ENCODE measurements around the gene RPL29. TPM values are rescaled to one million over a fixed set of nuclear protein-coding genes. Genes with fewer than 3 reads are reported as not detected.

Gene RPL29
- total and polyA plus RNA-seq, 2 of the 8 experiments (the other 6 are each of a cell fraction or from before 2014, with no cell fraction given) = 1,467 to 2,660 TPM

DNA sequence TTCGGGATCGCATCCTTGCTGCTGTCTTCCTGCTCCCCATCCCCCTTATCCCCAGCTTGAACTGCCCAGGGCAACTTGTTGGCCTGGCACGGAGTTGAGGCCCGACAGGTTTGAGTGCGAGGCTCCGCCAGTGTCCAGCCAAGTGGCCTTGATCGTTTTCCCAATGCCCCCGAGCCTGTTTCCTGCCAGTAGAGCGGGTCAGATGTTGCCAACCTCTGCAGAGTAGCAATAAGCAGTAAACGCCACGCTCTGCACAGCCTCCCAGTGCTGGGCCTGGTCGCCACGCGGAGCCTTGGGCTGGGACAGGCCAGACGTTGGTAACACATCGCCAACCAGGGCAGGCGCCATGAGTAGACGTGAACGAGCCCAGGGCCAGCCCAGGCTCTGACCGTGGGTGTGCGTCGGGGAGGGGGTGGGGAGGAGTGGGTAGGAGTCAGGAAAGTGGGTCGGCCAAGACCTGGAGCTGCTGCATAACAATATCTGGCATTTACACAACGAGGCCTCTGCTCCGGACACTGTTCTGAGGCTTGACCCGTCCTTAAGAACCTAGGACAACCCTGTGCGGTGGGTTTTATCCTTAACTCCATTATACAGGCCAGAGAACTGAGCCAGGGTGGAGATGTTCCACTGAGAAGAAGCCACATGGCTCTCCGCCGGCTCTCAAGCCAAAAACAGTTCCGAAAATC is 21.3 kb downstream of the RPL29 start:
- Histone ChIP-seq H3K4me1 (replicated peaks in 1 of 4; ENCODE audit: control insufficient read depth in 3 of 4, insufficient read depth in 4 of 4, low read length in 3 of 4) (peaks cover 6 to 26% (median 18%) of the 10 kb centered on the region in 4 experiments), H4K91ac (replicated peaks; ENCODE audit: insufficient read length, low read length) (peak overlapping the region; percentile 85), H4K5ac (ENCODE audit: insufficient read length, low read depth, low read length) (no peak overlapping the region), H3K23me2 (ENCODE audit: low read depth, low read length) (peaks cover 10% of the 10 kb centered on the region), H2BK15ac (ENCODE audit: low read length) (peak overlapping the region; percentile 97; the same call in 1 of the 2 replicates), H3K27me3 (replicated peaks in 1 of 4; ENCODE audit: control insufficient read depth in 3 of 4, extremely low read depth in 1 of 4, insufficient read depth in 3 of 4, low read length in 3 of 4) (peaks cover 2 to 32% (median 24%) of the 10 kb centered on the region in 4 experiments; a peak in 6 of 7 replicates), H3K79me1 (ENCODE audit: low read depth, low read length) (0 out of 2 replicates have a peak, but pooled peaks cover 2% of the 10 kb centered on the region), H3K4me2 (ENCODE audit: insufficient read depth in 1 of 2, low read depth in 2 of 2, low read length in 2 of 2) (peak overlapping the region; percentile 83), H2BK120ac (replicated peaks; ENCODE audit: low read depth, low read length) (no peak overlapping the region), H2BK5ac (ENCODE audit: low read depth, low read length) (no peak overlapping the region), H2BK20ac (ENCODE audit: low read length) (peak overlapping the region; percentile 86; the same call in 1 of the 2 replicates), H4K8ac (ENCODE audit: extremely low read depth, insufficient read depth, low read length) (peak overlapping the region; percentile 68; the same call in 1 of the 2 replicates), H3K36me3 (ENCODE audit: control insufficient read depth in 2 of 4, insufficient read depth in 4 of 4, low read length in 3 of 4) (no peaks in the 10 kb centered on the region), H3K4ac (replicated peaks; ENCODE audit: insufficient read length, low read depth, low read length) (peak overlapping the region; percentile 85), H3K14ac (ENCODE audit: insufficient read length) (no peak overlapping the region), H2AK5ac (ENCODE audit: low read depth, low read length) (no peak overlapping the region), H3K23ac (ENCODE audit: insufficient read length) (no peak overlapping the region), H3K9ac (replicated peaks in 1 of 4; ENCODE audit: extremely low read depth in 1 of 4, low read depth in 3 of 4, low read length in 3 of 4) (no peak overlapping the region), H2AFZ (ENCODE audit: low read length) (peak overlapping the region; percentile 26), H3K9me3 (ENCODE audit: insufficient read depth in 2 of 2, low read depth in 1 of 2, low read length in 1 of 2) (no peaks in the 10 kb centered on the region; a peak in 1 of 4 replicates), H4K20me1 (replicated peaks in 1 of 2; ENCODE audit: control insufficient read depth in 1 of 2, insufficient read depth in 2 of 2, low read length in 2 of 2) (peaks cover 0 to 4% of the 10 kb centered on the region in 2 experiments), H2BK12ac (ENCODE audit: low read depth, low read length) (peak overlapping the region; percentile 82; the same call in 1 of the 2 replicates), H3K4me3 (ENCODE audit: extremely low read depth in 1 of 4, insufficient read depth in 2 of 4, low read depth in 3 of 4, low read length in 4 of 4) (peak overlapping the region; percentile 33 to 64 (median 43); a peak in 5 of 8 replicates), H3K18ac (ENCODE audit: extremely low read depth, low read length) (peak overlapping the region; percentile 68), H3K79me2 (ENCODE audit: control insufficient read depth in 1 of 2, insufficient read depth in 2 of 2, low read length in 2 of 2) (no peaks in the 10 kb centered on the region), H3K56ac (replicated peaks; ENCODE audit: insufficient read length, low read depth, low read length) (no peak overlapping the region), H3K27ac (ENCODE audit: low read depth, low read length) (no peak overlapping the region)
- DNase-seq (ENCODE audit: low read depth in 1 of 2, low spot score in 2 of 2) = no peak
- CTCF ChIA-PET (ENCODE audit: partially characterized antibody) = interaction anchor here (0.6 to 6.7 kb wide), 20 partner anchors 9 to 313 kb away, joined by 3 to 64 read pairs (median 6); partner anchors contain the start of genes ACY1, GLYCTK, GPR62 and PARP3
- 57% methylated on average over 30 of the region's 30 CpGs; no CpG with 5 or more reads in 1 of the 2 experiments for WGBS, 2 experiments (ENCODE audit: extremely low coverage in 1 of 2, insufficient coverage in 1 of 2, insufficient read length in 1 of 2, insufficient replicate concordance in 2 of 2, low coverage in 1 of 2, low lambda C conversion rate in 2 of 2, missing lambda C conversion rate in 1 of 2)
- POLR2A ChIA-PET (ENCODE audit: partially characterized antibody) = interaction anchor here (1.0 to 29.3 kb wide), 7 partner anchors 3 to 33 kb away, joined by 3 to 923 read pairs (median 5); partner anchors contain the start of genes ABHD14A, ABHD14B, ACY1 and GPR62
- 0 out of 2 replicates have a peak, but pooled peaks have one; percentile 33 for TF ChIP-seq SP4 (IDR thresholded peaks at IDR 0.05; ENCODE audit: low read length)
- no peak for TF ChIP-seq NANOG (IDR thresholded peaks at IDR 0.05; ENCODE audit: insufficient read depth, low read depth, low read length, poor library complexity, severe bottlenecking)
- no peak for FAIRE-seq
